ENCODE results near the gene SV2C.
"Not testable (repeated sequence)": the region's sequence is repeated elsewhere in the genome, so short reads cannot be mapped to it uniquely, and the experiment has no call there.

Gene SV2C

GRCh38 chr5:76310208-76310607 is 227.0 kb downstream of the SV2C start:
- DNase-seq = no peak

- DNase-seq = no peak
Measured at GRCh38 chr5:76312783-76313182, 229.6 kb downstream of the SV2C start.

GRCh38 chr5:76314643-76315042 is 231.5 kb downstream of the SV2C start:
- no peak for DNase-seq

GRCh38 chr5:76319673-76320072 is 236.5 kb downstream of the SV2C start:
- no peak for DNase-seq

GRCh38 chr5:76323494-76323893 is 240.3 kb downstream of the SV2C start:
- DNase-seq = not testable (repeated sequence)

GRCh38 chr5:76325326-76325725 is 242.1 kb downstream of the SV2C start:
- no peak for DNase-seq

- no peak for DNase-seq
Measured at GRCh38 chr5:76325876-76326491, 242.8 kb downstream of the SV2C start.

- no peak for DNase-seq
Measured at GRCh38 chr5:76326577-76327302, 243.6 kb downstream of the SV2C start.

- DNase-seq = no peak
Measured at GRCh38 chr5:76329346-76329745, 246.2 kb downstream of the SV2C start.

- no peak for DNase-seq
Measured at GRCh38 chr5:76331126-76331525, 247.9 kb downstream of the SV2C start.

- no peak for DNase-seq
Measured at GRCh38 chr5:76332102-76332501, 248.9 kb downstream of the SV2C start.

GRCh38 chr5:76332611-76333205 is 249.5 kb downstream of the SV2C start:
- no peak for DNase-seq

GRCh38 chr5:76333571-76333970 is 250.4 kb downstream of the SV2C start:
- no peak for DNase-seq

GRCh38 chr5:76334574-76334973 is 251.4 kb downstream of the SV2C start:
- DNase-seq = no peak

GRCh38 chr5:76335451-76335850 is 252.3 kb downstream of the SV2C start:
- not testable (repeated sequence) for DNase-seq

- DNase-seq = not testable (repeated sequence)
Measured at GRCh38 chr5:76336253-76336809, 253.1 kb downstream of the SV2C start.

GRCh38 chr5:76337953-76338451 is 254.8 kb downstream of the SV2C start:
- DNase-seq = no peak

GRCh38 chr5:76339919-76340318 is 256.7 kb downstream of the SV2C start:
- no peak for DNase-seq

- peak; percentile 49 to 81 for DNase-seq
Measured at GRCh38 chr5:76341651-76342334, 258.6 kb downstream of the SV2C start.

GRCh38 chr5:76342474-76342873 is 259.3 kb downstream of the SV2C start:
- no peak for DNase-seq

- DNase-seq = no peak
Measured at GRCh38 chr5:76345582-76345981, 262.4 kb downstream of the SV2C start.

GRCh38 chr5:76351176-76351575 is 268.0 kb downstream of the SV2C start:
- no peak for DNase-seq

- no peak for DNase-seq
Measured at GRCh38 chr5:76351577-76351976, 268.4 kb downstream of the SV2C start.

All from cerebellar nuclear complex (tissue), 1 donor.